Gastrocnemius medialis (tissue), 4 donors: Measurements from ENCODE around the gene CORIN.

Experiments used
- POLR2A ChIP-seq, 2 donors: fragments of 450-650 bp; IDR thresholded peaks; one replicate each; pipeline ENCODE4 v1.6.1; 2017; ENCODE audit warnings: antibody characterized with exemption in 2 of 2, mild to moderate bottlenecking in 2 of 2, moderate library complexity in 2 of 2
- TF ChIP-seq, protein P1 (sequence below), 5 experiments: fragments of 450-650 bp in 3 of 5; fragments of 200-600 bp in 2 of 5; sonication (generic) in 2 of 5; IDR thresholded peaks in 4 of 5; conservative IDR thresholded peaks in 1 of 5; 1 replicate in 4 of 5; 2 replicates in 1 of 5; pipeline ENCODE4 v1.5.1; 2016 to 2019; ENCODE audit warnings: antibody characterized with exemption in 5 of 5, mild to moderate bottlenecking in 3 of 5, moderate library complexity in 3 of 5

DNA sequence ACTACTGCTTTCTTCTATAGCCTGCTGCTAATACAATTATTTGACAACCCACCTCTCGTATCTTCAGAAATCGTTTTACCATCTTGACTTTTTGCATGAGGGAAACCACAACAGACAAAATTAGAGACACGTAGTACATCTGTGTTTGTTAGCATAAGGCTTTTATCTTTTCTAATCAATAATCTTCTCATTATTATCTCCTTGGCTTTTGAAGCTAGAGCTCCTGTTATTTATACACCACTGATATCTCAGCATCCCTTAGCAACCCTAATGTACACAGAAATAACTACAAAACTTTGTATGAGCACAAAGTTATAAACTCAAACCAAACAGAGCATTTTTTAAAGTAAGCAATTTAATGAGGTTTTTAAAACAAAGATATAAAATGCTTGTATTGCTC, 39.7 kb downstream of the CORIN start:
- TF ChIP-seq, protein P1, sequence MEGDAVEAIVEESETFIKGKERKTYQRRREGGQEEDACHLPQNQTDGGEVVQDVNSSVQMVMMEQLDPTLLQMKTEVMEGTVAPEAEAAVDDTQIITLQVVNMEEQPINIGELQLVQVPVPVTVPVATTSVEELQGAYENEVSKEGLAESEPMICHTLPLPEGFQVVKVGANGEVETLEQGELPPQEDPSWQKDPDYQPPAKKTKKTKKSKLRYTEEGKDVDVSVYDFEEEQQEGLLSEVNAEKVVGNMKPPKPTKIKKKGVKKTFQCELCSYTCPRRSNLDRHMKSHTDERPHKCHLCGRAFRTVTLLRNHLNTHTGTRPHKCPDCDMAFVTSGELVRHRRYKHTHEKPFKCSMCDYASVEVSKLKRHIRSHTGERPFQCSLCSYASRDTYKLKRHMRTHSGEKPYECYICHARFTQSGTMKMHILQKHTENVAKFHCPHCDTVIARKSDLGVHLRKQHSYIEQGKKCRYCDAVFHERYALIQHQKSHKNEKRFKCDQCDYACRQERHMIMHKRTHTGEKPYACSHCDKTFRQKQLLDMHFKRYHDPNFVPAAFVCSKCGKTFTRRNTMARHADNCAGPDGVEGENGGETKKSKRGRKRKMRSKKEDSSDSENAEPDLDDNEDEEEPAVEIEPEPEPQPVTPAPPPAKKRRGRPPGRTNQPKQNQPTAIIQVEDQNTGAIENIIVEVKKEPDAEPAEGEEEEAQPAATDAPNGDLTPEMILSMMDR (IDR thresholded peaks at IDR 0.05 in 4 of 5, conservative IDR thresholded peaks at IDR 0.05 in 1 of 5), result no peak
- TF ChIP-seq POLR2A (IDR thresholded peaks at IDR 0.05), result no peak
